SK-N-SH (cell line): ENCODE data around the gene PUS10.

Experiments used
- CHD2 ChIP-seq: fragments of 150-350 bp; IDR thresholded peaks from 2 replicates; pipeline ENCODE4 v1.6.1; 2018; ENCODE audit warnings: low read length; ENCODE audit not compliant: partially characterized antibody
- CTCF ChIP-seq: fragments of 200-600 bp; sonication (generic); IDR thresholded peaks from 2 replicates; pipeline ENCODE4 v1.6.1; 2017; ENCODE audit warnings: antibody characterized with exemption, mild to moderate bottlenecking, moderate library complexity
- ELF1 ChIP-seq: IDR thresholded peaks from 2 replicates; pipeline ENCODE4 v1.4.0; 2012
- FOSL2 ChIP-seq: IDR thresholded peaks from 2 replicates; pipeline ENCODE4 v1.4.0; 2012; ENCODE audit warnings: low read depth, mild to moderate bottlenecking, moderate library complexity, borderline replicate concordance
- MXI1 ChIP-seq: IDR thresholded peaks from 2 replicates; pipeline ENCODE4 v1.6.1; 2012; ENCODE audit warnings: mild to moderate bottlenecking, low read depth, low read length, improper control_type of control experiment
- RCOR1 ChIP-seq: fragments of 150-350 bp; IDR thresholded peaks from 2 replicates; pipeline ENCODE4 v1.6.1; 2017; ENCODE audit warnings: antibody characterized with exemption, low read length
- RFX5 ChIP-seq: IDR thresholded peaks from 2 replicates; pipeline ENCODE4 v1.6.1; 2012; ENCODE audit warnings: mild to moderate bottlenecking, improper control_type of control experiment, low read length
- SIN3A ChIP-seq: IDR thresholded peaks from 2 replicates; pipeline ENCODE4 v1.6.1; 2012; ENCODE audit warnings: low read depth, mild to moderate bottlenecking, low read length, moderate library complexity, borderline replicate concordance
- SMC3 ChIP-seq: IDR thresholded peaks from 2 replicates; pipeline ENCODE4 v1.6.1; 2012; ENCODE audit warnings: low read depth, low read length, improper control_type of control experiment
- TF ChIP-seq, protein P1 (sequence below): IDR thresholded peaks from 2 replicates; pipeline ENCODE4 v1.4.0; 2012; ENCODE audit warnings: low read depth, borderline replicate concordance

DNA sequence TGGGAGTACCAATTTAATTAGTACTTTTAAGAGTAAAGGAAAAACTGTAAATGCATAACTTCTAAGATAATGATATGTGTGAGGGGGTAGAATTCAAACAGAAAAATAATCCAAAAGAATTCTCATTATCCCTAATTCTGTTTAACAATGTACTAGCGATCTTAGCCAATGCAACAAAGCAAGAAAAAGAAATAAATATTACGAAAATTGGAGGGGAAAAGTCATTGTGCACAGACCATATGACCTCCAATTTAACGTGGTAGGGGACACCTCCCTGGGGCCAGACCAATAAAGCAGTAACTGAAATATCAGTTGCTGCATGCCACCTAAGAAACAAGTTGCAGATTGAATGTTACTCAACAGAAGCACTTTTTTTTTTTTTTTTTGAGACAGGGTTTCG is 26.4 kb downstream of the PUS10 start:
- TF ChIP-seq CTCF (no peak), RCOR1 (no peak), SIN3A (no peak), SMC3 (no peak), FOSL2 (no peak), RFX5 (no peak), MXI1 (no peak), ELF1 (no peak), CHD2 (no peak)
- TF ChIP-seq, protein P1, sequence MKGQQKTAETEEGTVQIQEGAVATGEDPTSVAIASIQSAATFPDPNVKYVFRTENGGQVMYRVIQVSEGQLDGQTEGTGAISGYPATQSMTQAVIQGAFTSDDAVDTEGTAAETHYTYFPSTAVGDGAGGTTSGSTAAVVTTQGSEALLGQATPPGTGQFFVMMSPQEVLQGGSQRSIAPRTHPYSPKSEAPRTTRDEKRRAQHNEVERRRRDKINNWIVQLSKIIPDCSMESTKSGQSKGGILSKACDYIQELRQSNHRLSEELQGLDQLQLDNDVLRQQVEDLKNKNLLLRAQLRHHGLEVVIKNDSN: no peak
